K562 (cell line): ENCODE measurements around the gene GNAZ. TPM values are rescaled to one million over a fixed set of nuclear protein-coding genes. Genes with fewer than 3 reads are reported as not detected.

Experiments used
- DMBX1 ChIP-seq: fragments of 250-450 bp; sonication (Bioruptor Pico); IDR thresholded peaks from 2 replicates; pipeline ENCODE4 v1.8.0; 2022; ENCODE audit warnings: inconsistent platforms, mild to moderate bottlenecking, moderate library complexity, borderline replicate concordance
- KAT2B ChIP-seq: IDR thresholded peaks from one replicate; pipeline ENCODE4 v1.6.1; 2012; ENCODE audit warnings: low read depth, mild to moderate bottlenecking, control low read depth, inconsistent platforms, low read length, moderate library complexity
- MYNN ChIP-seq, 2 experiments: sonication (generic); formaldehyde crosslinking in 1 of 2; IDR thresholded peaks; 2 replicates each; pipeline versions ENCODE4 v1.5.0 to v1.6.1; 2016 to 2020; ENCODE audit warnings: antibody characterized with exemption in 1 of 2, missing genetic modification reagents in 1 of 2
- TBP ChIP-seq: optimal IDR thresholded peaks from 2 replicates; pipeline ENCODE3; 2011; ENCODE audit warnings: low read depth, low read length, improper control_type of control experiment
- ZNF384 ChIP-seq: IDR thresholded peaks from 2 replicates; pipeline ENCODE4 v1.6.1; 2012; ENCODE audit warnings: low read depth, low read length, improper control_type of control experiment
- ZNF778 ChIP-seq: fragments of 450-650 bp; formaldehyde crosslinking; IDR thresholded peaks from 2 replicates; pipeline ENCODE4 v1.4.0; 2020; ENCODE audit warnings: mild to moderate bottlenecking, moderate library complexity
- polyA plus RNA-seq, 8 experiments: library from polyadenylated mRNA; depleted of rRNA in 4 of 8; stranded (reverse) in 5 of 8; unstranded in 3 of 8; fragments of >200 nt; fragmentation: Nextera tagmentation in 2 of 8; fragmentation: Illumina TruSeq in 1 of 8; extraction: Ambion mirVana in 2 of 8; extraction: Trizol in 1 of 8; gene quantifications; 2 replicates each; pipeline versions ENCODE4 v1.2.1 to v1.2.3, GENCODE V29; 2011 to 2014; ENCODE audit warnings: inconsistent platforms in 1 of 8, missing spikeins in 1 of 8
- total RNA-seq, 7 experiments: library from RNA; depleted of rRNA in 6 of 7; stranded (reverse); fragments of >200 nt in 6 of 7; fragmentation: Illumina TruSeq in 2 of 7; extraction: Trizol in 2 of 7; gene quantifications; 2 replicates each; pipeline versions ENCODE4 v1.2.1 to v1.2.3, GENCODE V29; 2011 to 2021; ENCODE audit warnings: low replicate concordance in 1 of 7
- TF ChIP-seq, protein P1 (sequence below), 2 experiments: fragments of 450-650 bp in 1 of 2; sonication (generic) in 1 of 2; formaldehyde crosslinking in 1 of 2; IDR thresholded peaks; 2 replicates each; pipeline versions ENCODE4 v1.7.1 to v1.9.0; 2016 to 2022; ENCODE audit warnings: inconsistent platforms in 1 of 2, mild to moderate bottlenecking in 1 of 2, missing genetic modification reagents in 1 of 2
- TF ChIP-seq, protein P2 (sequence below), 3 experiments: IDR thresholded peaks in 2 of 3; conservative IDR thresholded peaks in 1 of 3; 2 replicates each; pipeline ENCODE4 v1.5.1; 2011 to 2012; ENCODE audit warnings: low read length in 3 of 3, mild to moderate bottlenecking in 3 of 3, control low read depth in 2 of 3, improper control_type of control experiment in 1 of 3, inconsistent platforms in 1 of 3, low read depth in 1 of 3, mixed read lengths in 1 of 3, moderate library complexity in 1 of 3; ENCODE audit not compliant: insufficient read depth in 2 of 3
- TF ChIP-seq, protein P3 (sequence below): sonication (generic); formaldehyde crosslinking; IDR thresholded peaks from 2 replicates; pipeline ENCODE4 v1.8.1; 2023; ENCODE audit warnings: mild to moderate bottlenecking, missing genetic modification reagents
- TF ChIP-seq, protein P4 (sequence below): fragments of 450-650 bp; IDR thresholded peaks from 2 replicates; pipeline ENCODE4 v1.6.1; 2018; ENCODE audit not compliant: partially characterized antibody

Gene GNAZ
- total and polyA plus RNA-seq, 9 of the 15 experiments (the other 6 are each of a cell fraction or from before 2014, with no cell fraction given): 0.04 to 0.22 (median 0.13) TPM; not detected in 3

DNA sequence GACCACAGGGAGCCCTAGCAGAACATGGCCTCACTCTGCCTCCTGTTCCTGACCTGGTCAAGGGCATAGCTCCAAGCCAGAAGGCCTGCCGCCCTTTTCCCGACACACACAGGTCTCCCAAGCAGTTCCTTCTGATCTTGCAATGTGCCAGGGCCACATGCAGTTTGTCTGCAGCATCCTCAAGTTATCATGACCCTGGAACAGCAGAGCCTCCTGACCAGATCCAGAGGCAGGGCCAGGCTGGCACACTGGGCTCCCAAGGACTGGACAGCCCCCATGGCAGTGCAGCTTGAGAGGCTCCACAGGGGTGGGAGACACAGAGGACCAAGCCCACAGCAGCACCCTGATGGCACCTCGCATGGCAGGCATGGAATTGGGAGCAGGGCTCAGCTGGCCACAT, 31.2 kb downstream of the GNAZ start (continued):
- TF ChIP-seq, protein P1, sequence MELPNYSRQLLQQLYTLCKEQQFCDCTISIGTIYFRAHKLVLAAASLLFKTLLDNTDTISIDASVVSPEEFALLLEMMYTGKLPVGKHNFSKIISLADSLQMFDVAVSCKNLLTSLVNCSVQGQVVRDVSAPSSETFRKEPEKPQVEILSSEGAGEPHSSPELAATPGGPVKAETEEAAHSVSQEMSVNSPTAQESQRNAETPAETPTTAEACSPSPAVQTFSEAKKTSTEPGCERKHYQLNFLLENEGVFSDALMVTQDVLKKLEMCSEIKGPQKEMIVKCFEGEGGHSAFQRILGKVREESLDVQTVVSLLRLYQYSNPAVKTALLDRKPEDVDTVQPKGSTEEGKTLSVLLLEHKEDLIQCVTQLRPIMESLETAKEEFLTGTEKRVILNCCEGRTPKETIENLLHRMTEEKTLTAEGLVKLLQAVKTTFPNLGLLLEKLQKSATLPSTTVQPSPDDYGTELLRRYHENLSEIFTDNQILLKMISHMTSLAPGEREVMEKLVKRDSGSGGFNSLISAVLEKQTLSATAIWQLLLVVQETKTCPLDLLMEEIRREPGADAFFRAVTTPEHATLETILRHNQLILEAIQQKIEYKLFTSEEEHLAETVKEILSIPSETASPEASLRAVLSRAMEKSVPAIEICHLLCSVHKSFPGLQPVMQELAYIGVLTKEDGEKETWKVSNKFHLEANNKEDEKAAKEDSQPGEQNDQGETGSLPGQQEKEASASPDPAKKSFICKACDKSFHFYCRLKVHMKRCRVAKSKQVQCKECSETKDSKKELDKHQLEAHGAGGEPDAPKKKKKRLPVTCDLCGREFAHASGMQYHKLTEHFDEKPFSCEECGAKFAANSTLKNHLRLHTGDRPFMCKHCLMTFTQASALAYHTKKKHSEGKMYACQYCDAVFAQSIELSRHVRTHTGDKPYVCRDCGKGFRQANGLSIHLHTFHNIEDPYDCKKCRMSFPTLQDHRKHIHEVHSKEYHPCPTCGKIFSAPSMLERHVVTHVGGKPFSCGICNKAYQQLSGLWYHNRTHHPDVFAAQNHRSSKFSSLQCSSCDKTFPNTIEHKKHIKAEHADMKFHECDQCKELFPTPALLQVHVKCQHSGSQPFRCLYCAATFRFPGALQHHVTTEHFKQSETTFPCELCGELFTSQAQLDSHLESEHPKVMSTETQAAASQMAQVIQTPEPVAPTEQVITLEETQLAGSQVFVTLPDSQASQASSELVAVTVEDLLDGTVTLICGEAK (IDR thresholded peaks at IDR 0.05): no peak
- TF ChIP-seq, protein P1 (CRISPR knock-in tag; IDR thresholded peaks at IDR 0.05): peak; percentile 47; the same call in 1 of the 2 replicates
- TF ChIP-seq, protein P2, sequence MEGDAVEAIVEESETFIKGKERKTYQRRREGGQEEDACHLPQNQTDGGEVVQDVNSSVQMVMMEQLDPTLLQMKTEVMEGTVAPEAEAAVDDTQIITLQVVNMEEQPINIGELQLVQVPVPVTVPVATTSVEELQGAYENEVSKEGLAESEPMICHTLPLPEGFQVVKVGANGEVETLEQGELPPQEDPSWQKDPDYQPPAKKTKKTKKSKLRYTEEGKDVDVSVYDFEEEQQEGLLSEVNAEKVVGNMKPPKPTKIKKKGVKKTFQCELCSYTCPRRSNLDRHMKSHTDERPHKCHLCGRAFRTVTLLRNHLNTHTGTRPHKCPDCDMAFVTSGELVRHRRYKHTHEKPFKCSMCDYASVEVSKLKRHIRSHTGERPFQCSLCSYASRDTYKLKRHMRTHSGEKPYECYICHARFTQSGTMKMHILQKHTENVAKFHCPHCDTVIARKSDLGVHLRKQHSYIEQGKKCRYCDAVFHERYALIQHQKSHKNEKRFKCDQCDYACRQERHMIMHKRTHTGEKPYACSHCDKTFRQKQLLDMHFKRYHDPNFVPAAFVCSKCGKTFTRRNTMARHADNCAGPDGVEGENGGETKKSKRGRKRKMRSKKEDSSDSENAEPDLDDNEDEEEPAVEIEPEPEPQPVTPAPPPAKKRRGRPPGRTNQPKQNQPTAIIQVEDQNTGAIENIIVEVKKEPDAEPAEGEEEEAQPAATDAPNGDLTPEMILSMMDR (IDR thresholded peaks at IDR 0.05 in 2 of 3, conservative IDR thresholded peaks at IDR 0.05 in 1 of 3; ENCODE audit: insufficient read depth in 2 of 3, low read depth in 1 of 3, low read length in 3 of 3): 0 out of 6 replicates have a peak, but pooled peaks of 1 of the 3 experiments have one; percentile 1
- peak; percentile 18 for TF ChIP-seq TBP
- no peak for TF ChIP-seq DMBX1 (CRISPR knock-in tag)
- TF ChIP-seq ZNF778 (CRISPR knock-in tag): no peak
- TF ChIP-seq, protein P3, sequence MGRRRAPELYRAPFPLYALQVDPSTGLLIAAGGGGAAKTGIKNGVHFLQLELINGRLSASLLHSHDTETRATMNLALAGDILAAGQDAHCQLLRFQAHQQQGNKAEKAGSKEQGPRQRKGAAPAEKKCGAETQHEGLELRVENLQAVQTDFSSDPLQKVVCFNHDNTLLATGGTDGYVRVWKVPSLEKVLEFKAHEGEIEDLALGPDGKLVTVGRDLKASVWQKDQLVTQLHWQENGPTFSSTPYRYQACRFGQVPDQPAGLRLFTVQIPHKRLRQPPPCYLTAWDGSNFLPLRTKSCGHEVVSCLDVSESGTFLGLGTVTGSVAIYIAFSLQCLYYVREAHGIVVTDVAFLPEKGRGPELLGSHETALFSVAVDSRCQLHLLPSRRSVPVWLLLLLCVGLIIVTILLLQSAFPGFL: no peak
- no peak for TF ChIP-seq MYNN (IDR thresholded peaks at IDR 0.05)
- TF ChIP-seq MYNN (CRISPR knock-in tag; IDR thresholded peaks at IDR 0.05): peak; percentile 70; the same call in 1 of the 2 replicates
- TF ChIP-seq ZNF384: no peak
- TF ChIP-seq, protein P4, sequence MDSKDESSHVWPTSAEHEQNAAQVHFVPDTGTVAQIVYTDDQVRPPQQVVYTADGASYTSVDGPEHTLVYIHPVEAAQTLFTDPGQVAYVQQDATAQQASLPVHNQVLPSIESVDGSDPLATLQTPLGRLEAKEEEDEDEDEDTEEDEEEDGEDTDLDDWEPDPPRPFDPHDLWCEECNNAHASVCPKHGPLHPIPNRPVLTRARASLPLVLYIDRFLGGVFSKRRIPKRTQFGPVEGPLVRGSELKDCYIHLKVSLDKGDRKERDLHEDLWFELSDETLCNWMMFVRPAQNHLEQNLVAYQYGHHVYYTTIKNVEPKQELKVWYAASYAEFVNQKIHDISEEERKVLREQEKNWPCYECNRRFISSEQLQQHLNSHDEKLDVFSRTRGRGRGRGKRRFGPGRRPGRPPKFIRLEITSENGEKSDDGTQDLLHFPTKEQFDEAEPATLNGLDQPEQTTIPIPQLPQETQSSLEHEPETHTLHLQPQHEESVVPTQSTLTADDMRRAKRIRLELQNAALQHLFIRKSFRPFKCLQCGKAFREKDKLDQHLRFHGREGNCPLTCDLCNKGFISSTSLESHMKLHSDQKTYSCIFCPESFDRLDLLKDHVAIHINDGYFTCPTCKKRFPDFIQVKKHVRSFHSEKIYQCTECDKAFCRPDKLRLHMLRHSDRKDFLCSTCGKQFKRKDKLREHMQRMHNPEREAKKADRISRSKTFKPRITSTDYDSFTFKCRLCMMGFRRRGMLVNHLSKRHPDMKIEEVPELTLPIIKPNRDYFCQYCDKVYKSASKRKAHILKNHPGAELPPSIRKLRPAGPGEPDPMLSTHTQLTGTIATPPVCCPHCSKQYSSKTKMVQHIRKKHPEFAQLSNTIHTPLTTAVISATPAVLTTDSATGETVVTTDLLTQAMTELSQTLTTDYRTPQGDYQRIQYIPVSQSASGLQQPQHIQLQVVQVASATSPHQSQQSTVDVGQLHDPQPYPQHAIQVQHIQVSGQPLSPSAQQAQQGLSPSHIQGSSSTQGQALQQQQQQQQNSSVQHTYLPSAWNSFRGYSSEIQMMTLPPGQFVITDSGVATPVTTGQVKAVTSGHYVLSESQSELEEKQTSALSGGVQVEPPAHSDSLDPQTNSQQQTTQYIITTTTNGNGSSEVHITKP: no peak
- no peak for TF ChIP-seq KAT2B
